ENCODE measurements around the gene ETS2.

GRCh38 chr21:38841472-38841871, 35.7 kb downstream of the ETS2 start:
- TF ChIP-seq CTCF (conservative IDR thresholded peaks at IDR 0.05; ENCODE audit: low read depth, low read length) (no peak), POLR2A (IDR thresholded peaks at IDR 0.05; ENCODE audit: low read depth, low read length) (no peak), FOS (IDR thresholded peaks at IDR 0.05; ENCODE audit: low read depth, low read length) (no peak), SMC3 (IDR thresholded peaks at IDR 0.05; ENCODE audit: low read depth, low read length) (no peak), BHLHE40 (IDR thresholded peaks at IDR 0.05; ENCODE audit: low read depth, low read length) (no peak), RCOR1 (IDR thresholded peaks at IDR 0.05; ENCODE audit: insufficient replicate concordance, low read length) (no peak), RAD21 (IDR thresholded peaks at IDR 0.05; ENCODE audit: low read length) (no peak), MAFK (IDR thresholded peaks at IDR 0.05; ENCODE audit: low read depth, low read length) (no peak), RFX5 (IDR thresholded peaks at IDR 0.05; ENCODE audit: low read depth, low read length) (no peak), USF2 (IDR thresholded peaks at IDR 0.05; ENCODE audit: low read depth, low read length) (no peak), CEBPB (IDR thresholded peaks at IDR 0.05; ENCODE audit: low read depth, low read length) (no peak), NFE2L2 (IDR thresholded peaks at IDR 0.05; ENCODE audit: low read depth, low read length) (no peak), ELK1 (IDR thresholded peaks at IDR 0.05; ENCODE audit: borderline replicate concordance, low read depth, low read length) (no peak)

All from IMR-90 (cell line).